ENCODE measurements around the gene SCAANT1.

GRCh38 chr3:63936925-63937324 lies 24.7 kb upstream of the SCAANT1 start:
- no peak for TF ChIP-seq CTCF (IDR thresholded peaks at IDR 0.05)
- TF ChIP-seq POLR2A (IDR thresholded peaks at IDR 0.05): no peak
- TF ChIP-seq EP300 (IDR thresholded peaks at IDR 0.05): no peak

Data from stomach (tissue), 4 donors.